ENCODE measurements around the gene CDH13. TPM values are rescaled to one million over a fixed set of nuclear protein-coding genes. Genes with fewer than 3 reads are reported as not detected.

The CDH13 gene
- total RNA-seq, 4 donors from 2014 or later: 2.0 to 6.6 (median 4.1) TPM; not detected in 1

GRCh38 chr16:83143788-83144187 is 517.0 kb downstream of the CDH13 start:
- H3K4me3 ChIP-seq: no peak overlapping the region
- H3K27me3 ChIP-seq: no peaks in the 10 kb centered on the region
- no peak for TF ChIP-seq CTCF (IDR thresholded peaks at IDR 0.05)
- no peak for TF ChIP-seq POLR2A (IDR thresholded peaks at IDR 0.05)
- H3K36me3 ChIP-seq: no peaks in the 10 kb centered on the region
- H3K27ac ChIP-seq: no peak overlapping the region
- H3K9me3 ChIP-seq: no peaks in the 10 kb centered on the region
- no peak for DNase-seq
- H3K4me1 ChIP-seq: no peaks in the 10 kb centered on the region

GRCh38 chr16:83145297-83145696 is 518.5 kb downstream of the CDH13 start:
- H3K4me1 ChIP-seq: no peaks in the 10 kb centered on the region
- H3K4me3 ChIP-seq: no peak overlapping the region
- no peak overlapping the region for H3K27ac ChIP-seq
- H3K9me3 ChIP-seq: no peaks in the 10 kb centered on the region
- TF ChIP-seq CTCF (IDR thresholded peaks at IDR 0.05) (no peak), POLR2A (IDR thresholded peaks at IDR 0.05) (no peak)
- no peaks in the 10 kb centered on the region for H3K36me3 ChIP-seq
- H3K27me3 ChIP-seq: no peaks in the 10 kb centered on the region
- no peak for DNase-seq

DNA sequence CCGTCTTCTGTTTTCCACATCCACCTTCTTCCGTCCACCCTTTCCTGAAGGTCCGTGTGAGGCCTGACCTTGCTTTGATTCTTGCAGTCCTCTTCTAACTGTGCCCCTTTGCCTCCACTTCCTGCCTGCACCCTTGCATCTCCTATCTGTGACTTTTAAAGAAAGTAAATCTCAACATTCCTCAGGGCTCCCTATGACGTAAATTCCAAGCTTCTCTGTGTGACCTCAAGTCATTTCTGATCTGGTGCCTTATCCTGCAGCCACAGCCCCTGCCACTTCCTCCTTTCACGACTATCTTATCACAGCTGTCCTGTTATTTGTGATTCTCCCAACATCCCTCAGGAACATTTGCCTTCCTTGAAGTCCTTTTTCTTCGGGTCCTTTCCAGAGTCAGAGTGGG is 520.5 kb downstream of the CDH13 start:
- no peaks in the 10 kb centered on the region for H3K9me3 ChIP-seq
- no peaks in the 10 kb centered on the region for H3K4me1 ChIP-seq
- TF ChIP-seq CTCF (IDR thresholded peaks at IDR 0.05): no peak
- TF ChIP-seq POLR2A (IDR thresholded peaks at IDR 0.05): no peak
- H3K27ac ChIP-seq: no peak overlapping the region
- no peak for DNase-seq
- no peaks in the 10 kb centered on the region for H3K27me3 ChIP-seq
- no peaks in the 10 kb centered on the region for H3K36me3 ChIP-seq
- H3K4me3 ChIP-seq: no peak overlapping the region

GRCh38 chr16:83158320-83158957 is 531.7 kb downstream of the CDH13 start:
- Histone ChIP-seq H3K4me3 (no peak overlapping the region), H3K27me3 (no peaks in the 10 kb centered on the region), H3K36me3 (no peaks in the 10 kb centered on the region), H3K27ac (no peak overlapping the region), H3K9me3 (no peaks in the 10 kb centered on the region), H3K4me1 (no peaks in the 10 kb centered on the region)
- TF ChIP-seq POLR2A (IDR thresholded peaks at IDR 0.05): no peak
- TF ChIP-seq CTCF (IDR thresholded peaks at IDR 0.05): no peak
- DNase-seq: no peak

- no peaks in the 10 kb centered on the region for H3K9me3 ChIP-seq
- TF ChIP-seq POLR2A (IDR thresholded peaks at IDR 0.05) (no peak), CTCF (IDR thresholded peaks at IDR 0.05) (no peak)
- no peaks in the 10 kb centered on the region for H3K36me3 ChIP-seq
- no peak overlapping the region for H3K4me3 ChIP-seq
- H3K27me3 ChIP-seq: no peaks in the 10 kb centered on the region
- no peaks in the 10 kb centered on the region for H3K4me1 ChIP-seq
- DNase-seq: no peak
- H3K27ac ChIP-seq: no peak overlapping the region
Observed at GRCh38 chr16:83159049-83159448, 532.3 kb downstream of the CDH13 start.

All from Peyer's patch (tissue), 4 donors.